ENCODE measurements around the gene SETBP1.

The SETBP1 gene

DNA sequence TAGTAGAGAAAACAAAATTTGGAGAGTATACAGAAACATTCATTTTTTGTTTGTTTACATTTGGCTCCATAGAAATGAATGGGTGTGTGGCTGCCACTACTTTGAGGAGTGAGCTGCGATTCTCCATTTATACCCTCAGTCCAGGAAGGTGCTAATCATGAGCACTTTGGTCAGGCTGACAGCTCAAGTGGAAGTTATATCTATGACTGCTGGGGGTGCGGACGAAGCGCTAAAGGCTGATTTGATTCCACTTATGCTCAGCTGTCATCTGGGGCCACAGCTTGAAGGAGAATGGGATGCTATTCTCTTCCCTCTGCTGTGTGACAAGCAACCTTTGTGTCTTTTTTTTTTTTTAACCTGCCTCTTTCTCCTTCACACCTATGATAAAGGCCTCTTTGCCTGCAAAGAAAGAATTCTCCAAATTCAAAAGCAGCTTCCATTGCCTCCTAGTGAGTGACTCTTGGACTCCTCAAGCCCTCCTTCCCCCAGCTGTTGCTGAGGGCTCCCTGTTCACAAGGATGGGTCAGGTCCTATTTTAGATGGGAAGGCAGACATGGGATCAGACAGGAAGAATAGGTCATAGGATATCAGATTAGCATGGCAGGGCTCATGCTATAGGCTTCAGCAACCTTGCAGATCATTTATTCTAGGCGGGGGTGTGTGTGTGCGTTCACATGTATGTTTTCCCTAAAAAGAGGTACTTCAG lies 201.6 kb downstream of the SETBP1 start:
- no peak for DNase-seq

DNA sequence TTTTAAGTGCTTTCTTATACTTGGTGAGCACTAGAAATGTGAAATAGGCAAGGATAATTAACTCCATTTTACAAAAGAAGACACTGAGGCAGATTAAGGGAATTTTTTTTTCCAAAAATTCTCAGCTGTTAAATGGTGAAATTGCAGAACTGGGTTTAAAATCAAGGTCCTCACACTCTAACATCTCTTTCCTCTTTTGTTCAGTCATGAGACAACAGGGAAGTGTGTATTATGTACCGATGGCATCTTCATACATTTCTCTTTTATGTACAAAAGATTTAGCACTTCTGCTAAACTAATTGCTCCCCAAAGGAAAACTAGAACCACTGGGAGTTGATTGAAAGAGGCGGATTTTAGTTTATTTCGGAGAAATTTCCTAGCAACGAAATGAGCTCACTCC lies 203.0 kb downstream of the SETBP1 start:
- no peak for DNase-seq

DNA sequence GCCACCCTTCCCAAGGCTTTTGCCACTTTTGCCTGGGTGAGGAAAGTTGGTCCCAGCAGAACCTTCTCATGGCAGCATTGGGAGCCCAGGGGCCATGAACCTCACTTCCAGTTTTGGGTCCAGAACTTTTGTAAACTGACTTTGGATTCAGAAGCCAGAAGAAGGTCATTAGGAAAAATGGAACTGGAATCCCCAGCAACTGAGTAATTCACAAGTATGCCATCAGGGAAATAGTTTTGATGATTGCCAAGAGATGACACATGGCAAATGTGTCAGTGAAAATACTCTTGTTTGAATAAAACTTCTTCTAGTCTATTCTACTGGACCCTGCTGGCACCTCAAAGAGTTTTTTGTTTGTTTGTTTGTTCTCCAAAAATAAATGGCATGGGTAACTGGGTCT lies 203.7 kb downstream of the SETBP1 start:
- DNase-seq, result no peak

DNA sequence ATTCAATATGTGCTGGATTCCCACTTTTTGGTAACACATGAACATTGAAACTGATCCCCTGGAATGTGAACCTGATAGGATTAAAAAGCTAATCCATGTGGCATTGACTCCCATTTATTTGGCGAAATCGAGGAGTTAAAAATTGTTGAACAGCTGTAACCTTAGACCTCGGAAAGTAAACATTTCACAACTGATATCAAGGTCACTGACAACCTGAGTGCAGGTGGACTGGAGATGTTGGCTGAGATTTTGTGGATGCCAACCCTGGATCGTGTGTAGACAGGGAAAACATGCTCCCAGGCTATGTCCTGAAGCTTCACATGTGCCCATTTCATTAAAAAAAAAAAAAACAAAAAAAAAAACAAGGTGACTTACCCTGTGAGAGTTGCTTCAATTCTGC lies 204.8 kb downstream of the SETBP1 start:
- no peak for DNase-seq

DNA sequence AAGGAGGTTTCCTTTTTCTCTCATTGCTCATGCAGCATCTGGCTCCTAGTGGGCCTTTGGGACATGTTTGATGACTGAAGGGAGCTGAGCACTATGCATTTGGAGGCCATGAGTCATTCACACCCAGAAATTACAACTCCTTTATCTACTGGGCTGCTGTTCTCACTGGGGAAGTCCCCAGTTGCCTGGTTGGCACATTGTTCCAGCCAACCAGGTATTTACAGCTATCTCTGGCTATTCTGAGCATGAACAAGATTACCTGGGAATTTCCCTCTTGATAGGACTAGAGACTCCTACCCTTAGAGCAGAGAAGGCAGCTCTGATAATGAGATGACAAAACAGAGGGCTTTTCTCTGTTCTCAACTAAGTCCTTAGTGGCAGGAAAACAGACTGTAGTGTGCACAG lies 206.5 kb downstream of the SETBP1 start:
- DNase-seq, result no peak

DNA sequence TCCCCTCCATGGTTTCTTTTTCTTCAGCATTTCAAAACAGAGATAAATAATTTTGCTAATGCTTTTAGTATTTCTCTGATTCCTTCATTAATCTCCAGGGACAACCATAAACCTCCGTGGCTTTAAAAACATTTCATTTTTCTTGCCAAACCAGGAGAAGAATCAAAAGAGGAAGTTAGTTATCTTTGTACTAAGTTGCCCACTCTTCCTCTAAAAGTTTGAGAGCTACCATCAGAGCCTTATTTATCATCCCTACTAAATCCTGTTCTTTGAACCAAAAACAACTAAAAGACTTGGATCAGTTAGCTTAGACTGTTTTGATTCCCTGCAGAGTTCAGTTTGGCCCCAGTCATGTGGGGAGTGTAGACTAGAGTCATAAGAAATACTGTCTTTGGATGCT lies 208.4 kb downstream of the SETBP1 start:
- DNase-seq, result no peak

DNA sequence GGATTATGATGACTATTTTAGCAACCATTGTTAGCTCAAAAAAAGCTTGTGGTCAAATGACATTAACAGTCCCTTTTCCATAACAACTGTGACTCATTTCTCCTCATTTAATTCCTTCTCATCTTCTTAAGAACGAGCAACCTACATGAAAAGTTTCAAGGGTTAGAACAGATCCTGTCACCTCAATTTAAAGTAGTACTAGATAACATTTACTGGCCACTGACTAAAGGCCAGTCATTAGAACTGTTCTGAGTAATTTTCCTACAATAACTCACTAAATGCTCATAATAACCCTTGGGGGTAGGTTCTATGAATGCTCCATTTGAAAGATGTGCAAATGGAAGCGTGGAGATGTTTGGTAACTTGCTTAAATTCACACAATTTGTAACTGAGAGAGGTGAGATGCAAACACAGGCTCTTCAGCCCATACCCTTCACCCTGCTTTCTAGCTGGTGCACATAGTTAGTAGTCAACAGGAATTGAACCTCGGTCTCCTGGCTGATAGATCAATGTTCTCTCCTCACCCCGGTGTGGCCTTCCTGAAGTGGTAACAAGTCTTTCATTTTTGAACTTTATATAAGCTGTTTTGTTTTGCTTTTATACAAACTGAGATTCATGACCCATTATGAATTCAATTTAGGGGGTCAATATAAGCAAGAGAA lies 212.5 kb downstream of the SETBP1 start:
- DNase-seq, result no peak

DNA sequence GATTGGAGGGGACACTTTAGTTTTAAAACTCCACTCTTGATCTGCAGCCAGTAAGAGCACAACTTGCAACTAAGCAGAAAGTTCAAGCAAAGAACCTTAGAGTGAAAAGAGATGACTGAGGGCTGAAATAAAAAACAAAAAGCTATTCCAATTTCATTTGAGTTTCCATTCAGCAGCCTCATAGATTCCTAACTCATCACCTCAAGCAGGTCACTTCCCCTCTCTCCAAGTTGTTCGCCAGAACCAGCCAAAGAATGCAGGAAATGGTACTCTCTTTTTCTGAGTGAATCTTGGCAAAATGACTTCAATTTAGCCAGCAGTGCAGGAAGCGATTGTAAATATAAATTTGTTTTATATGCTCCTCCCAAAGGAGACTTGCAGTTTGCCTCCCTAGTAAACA lies 213.3 kb downstream of the SETBP1 start:
- no peak for DNase-seq

DNA sequence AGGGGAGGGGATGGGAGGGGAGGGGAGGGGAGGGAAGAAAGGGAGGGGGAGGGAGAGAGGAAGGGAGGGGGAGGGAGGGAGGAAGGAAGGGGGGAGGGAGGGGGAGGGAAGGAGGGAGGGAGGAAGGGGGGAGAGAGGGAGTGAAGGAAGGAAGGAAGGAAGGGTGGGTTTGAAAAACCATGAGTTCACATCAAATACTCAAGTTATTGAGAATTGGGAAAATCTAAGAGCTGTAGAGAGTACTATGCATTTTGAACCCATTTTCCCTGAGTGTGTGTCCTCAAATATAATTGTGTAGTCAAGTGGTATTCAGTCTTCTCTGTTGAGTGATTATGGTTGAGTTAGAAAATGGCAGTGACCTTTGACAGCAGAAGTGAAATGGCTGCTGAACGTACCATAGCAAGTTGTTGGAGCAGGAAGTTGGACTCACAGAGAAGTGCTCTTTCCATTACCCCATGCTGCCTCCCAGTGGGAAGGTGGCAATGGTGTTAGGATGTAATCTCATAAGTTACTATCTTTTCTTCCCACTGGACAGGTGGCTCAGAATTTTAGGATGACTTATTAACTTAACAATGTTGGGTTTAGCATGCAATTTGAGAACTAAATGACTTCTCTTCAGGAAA lies 214.6 kb downstream of the SETBP1 start:
- DNase-seq, result no peak

DNA sequence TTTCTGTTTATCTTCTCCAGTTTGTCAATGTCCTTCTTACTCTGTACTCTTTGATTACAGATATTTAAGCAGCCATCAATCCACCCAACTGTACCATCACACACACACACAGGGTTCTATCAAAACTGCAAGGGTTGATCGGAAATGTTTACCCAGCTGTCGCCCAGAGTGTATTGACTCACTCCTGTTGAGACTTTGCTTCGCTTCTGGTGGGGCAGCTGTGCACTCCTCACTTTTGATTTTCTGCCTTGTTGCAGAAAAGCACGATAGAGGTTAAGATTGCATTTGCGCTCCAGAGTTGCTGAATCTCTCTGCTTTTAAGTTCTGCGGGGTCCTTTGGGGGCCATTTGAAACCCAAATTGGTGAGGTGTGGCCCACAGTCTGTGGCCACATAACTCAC lies 216.2 kb downstream of the SETBP1 start:
- no peak for DNase-seq

DNA sequence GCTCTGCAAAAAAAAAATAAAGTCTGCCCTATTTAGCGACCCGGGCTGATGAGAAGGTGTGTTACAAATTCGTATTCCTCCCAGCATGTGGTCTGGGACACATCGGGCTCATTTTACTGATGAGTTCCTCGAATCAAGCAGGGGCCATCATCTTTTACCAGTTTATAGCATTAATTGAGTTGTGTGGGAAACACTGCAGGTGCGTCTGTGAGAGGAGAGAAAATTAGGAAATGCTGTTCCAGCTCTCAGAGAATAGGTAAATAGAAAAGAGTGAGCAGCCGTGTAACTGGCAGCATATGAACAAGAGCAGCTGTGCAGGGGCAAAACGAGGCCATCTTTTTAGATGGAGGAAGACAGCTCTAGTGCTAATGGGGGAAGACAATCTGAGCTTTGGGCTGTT lies 216.7 kb downstream of the SETBP1 start:
- no peak for DNase-seq

DNA sequence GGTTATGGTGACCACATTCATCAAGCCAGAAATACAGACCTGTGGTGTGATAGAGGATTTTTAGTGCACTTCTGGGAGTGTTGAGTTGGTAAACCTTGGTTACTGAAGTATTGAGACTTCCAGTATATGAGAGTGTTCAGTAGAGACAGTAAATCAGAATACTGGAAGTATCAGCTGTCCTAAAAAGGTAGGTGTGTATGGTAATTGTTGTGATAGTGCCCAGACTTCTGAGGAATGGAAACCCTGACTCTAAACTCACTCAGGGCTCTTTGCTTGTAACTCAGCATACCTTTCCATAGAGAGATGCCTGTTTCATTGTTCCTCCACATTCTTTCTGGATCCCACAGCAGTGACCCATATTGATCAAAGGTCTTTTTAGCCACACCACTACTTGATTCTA lies 217.1 kb downstream of the SETBP1 start:
- DNase-seq, result no peak

DNA sequence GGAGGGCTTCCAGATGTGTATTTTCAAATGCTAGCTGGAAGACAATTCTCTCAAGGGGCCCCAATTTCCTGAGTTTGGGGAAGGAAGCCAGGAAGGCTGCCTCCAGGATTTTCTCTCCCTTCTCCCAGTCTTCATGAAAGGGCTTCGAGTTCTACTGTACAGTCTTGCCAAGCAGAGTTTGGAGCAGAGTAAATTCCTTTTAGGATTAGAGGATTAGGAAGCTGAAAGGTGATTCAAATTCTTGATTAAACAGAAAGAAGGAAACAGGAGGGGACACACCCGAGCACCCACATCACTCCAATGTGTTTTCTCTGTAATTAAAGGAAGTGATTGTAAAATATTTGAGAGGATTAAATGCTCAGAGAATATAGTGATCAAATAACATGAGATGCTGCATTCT lies 217.8 kb downstream of the SETBP1 start:
- no peak for DNase-seq

DNA sequence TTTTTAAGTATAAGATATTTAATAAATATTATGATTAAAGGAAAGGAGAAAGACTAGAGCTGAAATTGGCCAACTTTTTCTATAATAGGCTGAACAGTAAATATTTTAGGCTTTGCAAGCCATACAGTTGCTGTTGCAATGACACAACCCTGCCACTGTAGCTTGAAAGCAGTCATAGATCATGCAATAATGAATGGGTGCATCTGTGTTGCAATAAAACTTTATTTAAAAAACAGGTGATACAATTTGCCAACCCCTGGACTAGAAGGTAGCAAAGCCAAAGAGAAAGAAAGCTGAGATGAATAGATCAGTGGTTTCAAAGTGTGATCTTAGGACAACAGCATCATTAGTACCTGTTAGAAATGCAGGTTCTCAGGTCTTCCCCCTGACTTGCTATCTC lies 219.1 kb downstream of the SETBP1 start:
- no peak for DNase-seq

DNA sequence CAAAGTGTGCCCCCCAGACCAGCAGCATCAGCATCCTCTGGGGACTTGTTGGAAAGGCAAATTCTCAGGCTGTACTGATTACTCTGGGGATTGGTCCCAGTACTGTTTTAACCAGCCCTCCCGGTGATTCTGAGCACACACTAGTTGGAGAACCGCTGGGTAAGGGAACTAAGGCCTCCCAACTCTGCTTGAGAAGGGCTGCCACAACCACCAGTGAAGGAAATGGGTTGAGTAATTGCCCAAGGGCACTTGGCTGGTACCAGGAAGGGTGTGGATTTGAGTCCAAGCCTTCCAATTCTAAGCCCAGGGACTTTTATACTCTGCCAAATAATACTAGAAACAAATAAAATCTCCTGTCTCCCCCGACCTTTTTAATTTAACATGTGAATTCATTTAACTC lies 219.9 kb downstream of the SETBP1 start:
- DNase-seq, result no peak

DNA sequence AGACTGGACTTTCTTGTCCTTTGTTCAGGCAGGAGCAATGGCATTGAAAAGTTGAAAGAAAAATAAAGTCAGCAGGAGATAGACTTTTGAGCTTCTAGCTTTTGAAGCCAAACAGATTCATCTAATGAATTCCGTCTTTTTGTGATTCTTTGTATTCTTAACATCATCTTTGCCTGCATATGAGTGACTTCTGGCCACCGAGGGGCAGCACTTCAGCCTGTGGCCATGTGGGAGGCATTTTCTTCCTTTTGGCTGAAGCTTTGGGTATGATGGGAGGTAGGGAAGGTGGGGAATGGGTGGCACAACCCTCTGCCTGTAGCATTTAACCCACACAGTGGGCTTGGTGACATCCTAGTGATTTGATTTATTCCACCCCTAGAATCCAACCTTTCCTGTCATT lies 220.6 kb downstream of the SETBP1 start:
- no peak for DNase-seq

DNA sequence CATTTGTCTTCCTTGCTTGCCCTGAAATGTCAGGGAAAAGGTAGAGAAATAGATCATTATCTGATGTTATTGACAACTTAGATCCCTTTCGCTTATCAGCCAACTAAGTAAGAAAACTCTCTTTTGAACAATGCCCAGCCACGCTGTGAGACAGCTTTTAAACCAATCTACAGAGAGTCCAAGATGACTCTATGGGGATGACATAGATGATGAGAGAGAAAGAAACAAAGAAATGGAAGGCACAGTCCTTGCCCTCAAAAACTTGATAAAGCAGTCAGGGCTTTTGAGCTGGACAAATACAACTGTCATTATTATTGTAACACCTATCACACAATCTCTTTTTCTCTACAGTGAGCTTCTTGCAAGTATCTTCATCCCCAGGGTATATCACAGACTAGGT lies 222.6 kb downstream of the SETBP1 start:
- no peak for DNase-seq

DNA sequence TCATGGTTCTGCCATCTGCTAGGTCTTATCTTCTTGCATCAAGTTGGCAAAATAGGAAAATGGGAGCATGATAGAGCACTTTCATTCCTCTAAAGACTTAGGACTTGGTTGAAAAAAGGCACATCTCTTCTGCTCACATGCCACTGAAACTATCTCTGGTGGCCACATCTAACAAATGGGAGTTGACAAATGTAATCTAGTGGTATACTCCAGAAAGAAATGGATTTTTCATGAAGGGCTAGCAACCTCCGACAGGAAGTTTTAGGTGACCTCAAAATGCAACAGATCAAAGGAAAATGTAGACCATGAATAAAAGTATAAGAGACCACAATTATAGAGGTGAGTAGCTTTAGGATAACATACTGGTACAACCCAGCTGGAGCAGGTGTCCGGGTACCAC lies 224.1 kb downstream of the SETBP1 start:
- DNase-seq, result no peak

DNA sequence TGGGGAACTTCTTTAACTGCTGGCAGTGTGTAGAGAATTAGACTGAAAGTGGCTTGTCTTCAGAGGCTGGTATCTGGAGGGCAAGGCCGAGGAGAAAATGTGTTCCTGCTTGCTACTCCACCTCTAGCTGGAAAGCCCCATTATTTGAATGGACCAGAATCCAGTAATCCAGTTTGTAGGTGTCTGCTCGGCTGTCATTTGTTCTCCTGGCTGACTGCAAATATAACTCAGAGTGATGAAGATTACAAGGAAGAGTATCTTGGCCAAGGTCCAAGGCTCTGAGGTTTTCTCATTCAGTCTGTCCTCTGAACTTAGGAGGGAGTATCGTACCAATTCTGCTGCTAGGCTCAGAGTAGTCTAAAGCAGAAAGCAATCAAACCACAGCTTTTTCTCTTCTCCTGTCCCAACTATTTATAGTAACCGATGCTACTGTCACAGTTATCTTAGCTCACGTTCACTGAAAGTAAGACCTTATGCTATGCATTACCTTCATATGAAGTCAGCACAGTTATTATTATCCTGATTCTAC lies 228.6 kb downstream of the SETBP1 start:
- no peak for DNase-seq

DNA sequence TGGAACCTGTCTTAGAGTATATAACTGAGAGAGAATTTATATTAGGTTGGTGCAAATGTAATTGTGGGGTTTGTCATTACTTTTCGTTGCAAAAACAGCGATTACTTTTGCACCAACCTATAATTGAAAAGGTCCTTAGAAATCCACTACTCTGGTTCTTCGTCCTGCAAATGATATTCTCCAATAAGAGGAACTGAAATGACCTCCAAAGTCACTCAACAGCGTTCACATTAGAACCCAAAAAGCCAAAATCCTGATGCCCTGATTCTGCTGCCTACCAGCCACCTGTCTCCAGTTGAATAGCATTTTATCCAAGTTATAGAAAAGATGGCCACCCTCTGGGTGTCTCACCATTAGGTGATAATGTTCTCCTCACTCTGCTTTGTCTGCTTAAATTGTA lies 230.6 kb downstream of the SETBP1 start:
- no peak for DNase-seq

DNA sequence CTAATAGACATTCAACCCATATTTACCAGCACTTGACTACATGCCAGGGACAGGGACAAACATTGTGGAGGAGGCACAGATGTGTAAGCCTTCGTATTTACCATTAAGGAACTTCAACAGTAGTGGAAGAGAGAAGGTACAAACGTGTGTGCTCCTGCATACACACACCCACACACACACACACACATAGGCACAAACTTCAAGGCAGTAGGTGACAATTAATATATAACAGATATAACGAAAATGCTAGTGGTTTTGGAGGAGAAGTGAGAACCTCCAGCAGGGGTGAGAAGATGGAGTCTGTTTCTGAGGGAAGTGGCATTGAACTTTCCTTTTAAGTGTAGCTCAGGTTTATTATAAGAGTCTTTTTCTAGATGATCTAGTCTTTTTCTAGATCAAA lies 231.1 kb downstream of the SETBP1 start:
- no peak for DNase-seq

DNA sequence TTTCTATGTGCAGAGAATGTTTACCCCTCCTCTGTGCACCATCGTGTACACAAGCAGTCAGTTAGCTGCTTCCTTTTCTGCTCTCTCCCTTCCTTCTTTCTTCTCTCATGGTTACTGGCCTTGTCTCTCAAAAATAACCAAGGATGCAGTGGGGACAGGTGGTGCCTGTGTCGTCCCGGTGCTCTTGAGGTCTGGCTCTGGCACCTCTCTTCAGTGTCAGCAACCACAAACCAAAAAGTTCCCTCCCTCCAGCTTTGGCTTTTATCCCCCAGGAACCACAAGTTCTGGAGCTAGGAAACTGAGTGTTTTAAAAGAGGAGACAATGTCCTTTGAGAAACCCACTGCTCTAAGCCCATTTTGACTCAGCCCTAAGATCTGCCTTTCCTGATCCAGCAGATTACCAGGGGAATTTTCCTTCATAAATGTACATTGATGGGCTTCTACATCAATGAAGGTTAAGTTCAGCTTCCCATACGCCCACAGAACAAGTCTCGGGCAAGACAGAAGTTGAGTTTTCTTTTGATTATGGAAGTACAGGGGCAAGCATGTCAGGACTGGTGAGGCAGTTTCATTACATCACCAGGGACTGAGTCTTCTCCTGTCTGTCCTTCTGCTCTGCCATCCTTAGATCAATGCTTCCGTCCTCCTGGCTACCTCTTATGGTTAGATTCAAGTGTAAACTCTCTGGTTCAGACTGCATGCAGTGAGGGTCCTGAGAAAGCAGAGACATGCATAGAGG lies 232.2 kb downstream of the SETBP1 start:
- DNase-seq, result no peak

DNA sequence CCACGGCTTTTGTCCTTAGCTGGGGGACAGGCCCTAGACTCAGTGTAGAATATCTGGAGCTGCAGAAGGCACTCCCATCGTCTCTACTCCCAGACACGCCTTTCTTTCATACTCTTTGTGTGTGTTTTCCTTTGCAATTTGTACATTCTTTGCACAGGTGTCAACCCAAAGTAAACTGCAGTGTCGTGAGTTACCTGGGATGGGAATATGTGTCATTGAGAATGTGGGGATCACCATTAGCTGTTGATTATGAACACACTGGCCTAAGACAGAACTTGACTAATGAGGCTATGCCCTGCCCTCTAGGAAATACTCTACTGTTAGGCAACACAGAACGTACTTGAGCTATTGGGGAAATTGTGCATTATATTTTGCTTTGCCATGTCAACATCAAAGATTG lies 233.3 kb downstream of the SETBP1 start:
- DNase-seq, result no peak

DNA sequence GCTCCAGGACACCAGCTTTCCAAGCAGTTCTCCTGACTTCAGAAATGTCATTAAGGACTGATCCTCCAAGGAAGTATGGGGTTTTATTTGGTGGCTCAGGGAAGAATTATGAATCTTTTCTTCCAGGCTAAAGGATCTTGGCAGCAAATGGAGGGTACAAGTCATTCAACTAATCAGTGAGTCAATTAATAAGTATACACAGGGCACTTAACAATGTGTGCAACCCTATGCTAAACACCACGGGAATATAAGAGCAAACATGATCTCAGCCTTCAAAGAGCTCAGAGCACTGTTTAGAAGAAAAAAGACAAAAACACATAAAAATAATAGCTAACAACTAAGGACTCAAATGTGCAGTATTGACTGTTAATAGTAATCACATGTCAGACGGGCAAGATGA lies 234.5 kb downstream of the SETBP1 start:
- no peak for DNase-seq
